Measurements from ENCODE around the gene GALM.
A peak's percentile ranks its signal among the peaks of the same experiment; 100 is the strongest.
"Not testable (repeated sequence)": the region's sequence is repeated elsewhere in the genome, so short reads cannot be mapped to it uniquely, and the experiment has no call there.

GALM gene

GRCh38 chr2:38709567-38710194 lies 43.8 kb downstream of the GALM start:
- DNase-seq (ENCODE audit: low read depth in 2 of 2), result no peak

GRCh38 chr2:38711558-38711957 lies 45.6 kb downstream of the GALM start:
- DNase-seq (ENCODE audit: low read depth in 2 of 2), result no peak

- no peak for DNase-seq (ENCODE audit: low read depth in 2 of 2)
Measured at GRCh38 chr2:38712413-38712812, 46.5 kb downstream of the GALM start.

GRCh38 chr2:38712871-38713270 lies 47.0 kb downstream of the GALM start:
- DNase-seq (ENCODE audit: low read depth in 2 of 2), result no peak

GRCh38 chr2:38713338-38713737 lies 47.4 kb downstream of the GALM start:
- DNase-seq (ENCODE audit: low read depth in 2 of 2), result no peak

GRCh38 chr2:38714941-38715340 lies 49.0 kb downstream of the GALM start:
- not testable (repeated sequence) for DNase-seq (ENCODE audit: low read depth in 2 of 2)

- DNase-seq (ENCODE audit: low read depth in 2 of 2), result no peak
Measured at GRCh38 chr2:38716185-38716584, 50.3 kb downstream of the GALM start.

- DNase-seq (ENCODE audit: low read depth in 2 of 2), result no peak
Measured at GRCh38 chr2:38718601-38719000, 52.7 kb downstream of the GALM start.

- DNase-seq (ENCODE audit: low read depth in 2 of 2), result no peak
Measured at GRCh38 chr2:38719706-38720105, 53.8 kb downstream of the GALM start.

GRCh38 chr2:38720613-38721241 lies 54.8 kb downstream of the GALM start:
- DNase-seq (ENCODE audit: low read depth in 2 of 2), result no peak

GRCh38 chr2:38722271-38723061 lies 56.6 kb downstream of the GALM start:
- peak; percentile 32 to 61 for DNase-seq (ENCODE audit: low read depth in 2 of 2)

- no peak for DNase-seq (ENCODE audit: low read depth in 2 of 2)
Measured at GRCh38 chr2:38723173-38723572, 57.3 kb downstream of the GALM start.

GRCh38 chr2:38727661-38728060 lies 61.7 kb downstream of the GALM start:
- DNase-seq (ENCODE audit: low read depth in 2 of 2), result no peak

GRCh38 chr2:38728694-38729093 lies 62.8 kb downstream of the GALM start:
- DNase-seq (ENCODE audit: low read depth in 2 of 2), result no peak

GRCh38 chr2:38731090-38731489 lies 65.2 kb downstream of the GALM start:
- no peak for DNase-seq (ENCODE audit: low read depth in 2 of 2)

GRCh38 chr2:38731684-38732221 lies 65.8 kb downstream of the GALM start:
- no peak for DNase-seq (ENCODE audit: low read depth in 2 of 2)

- no peak for DNase-seq (ENCODE audit: low read depth in 2 of 2)
Measured at GRCh38 chr2:38733300-38733971, 67.5 kb downstream of the GALM start.

- DNase-seq (ENCODE audit: low read depth in 2 of 2), result no peak
Measured at GRCh38 chr2:38734299-38735058, 68.6 kb downstream of the GALM start.

- no peak for DNase-seq (ENCODE audit: low read depth in 2 of 2)
Measured at GRCh38 chr2:38735999-38736320, 70.0 kb downstream of the GALM start.

- DNase-seq (ENCODE audit: low read depth in 2 of 2), result not testable (repeated sequence)
Measured at GRCh38 chr2:38737000-38737698, 71.2 kb downstream of the GALM start.

- no peak for DNase-seq (ENCODE audit: low read depth in 2 of 2)
Measured at GRCh38 chr2:38737925-38738324, 72.0 kb downstream of the GALM start.
